Hindlimb muscle (tissue), 1 donor: Measurements from ENCODE around the gene FBXW4. TPM values are rescaled to one million over a fixed set of nuclear protein-coding genes. Genes with fewer than 3 reads are reported as not detected.

Experiments
- DNase-seq: peaks from one replicate; pipeline ENCODE4 v3.0.0-alpha.2; 2013
- polyA plus RNA-seq: library from polyadenylated mRNA; unstranded; fragments of 120-200 nt; gene quantifications from one replicate; pipeline ENCODE4 v1.2.1, GENCODE V29; 2013; ENCODE audit not compliant: insufficient read length

Gene FBXW4
- polyA plus RNA-seq, 1 donor = 47.8 TPM

- DNase-seq = no peak
These were observed 128.4 kb downstream of the FBXW4 start for GRCh38 chr10:101566333-101567164.

GRCh38 chr10:101565936-101566332 is 129.0 kb downstream of the FBXW4 start:
- DNase-seq = no peak

- DNase-seq = no peak
These were observed 129.5 kb downstream of the FBXW4 start for GRCh38 chr10:101565370-101565900.

- no peak for DNase-seq
These were observed 130.4 kb downstream of the FBXW4 start for GRCh38 chr10:101564490-101564991.

- DNase-seq = no peak
These were observed 131.4 kb downstream of the FBXW4 start for GRCh38 chr10:101563497-101564040.

- DNase-seq = no peak
These were observed 132.0 kb downstream of the FBXW4 start for GRCh38 chr10:101563007-101563406.

GRCh38 chr10:101562231-101562630 is 132.7 kb downstream of the FBXW4 start:
- no peak for DNase-seq

GRCh38 chr10:101561068-101561915 is 133.7 kb downstream of the FBXW4 start:
- DNase-seq = no peak

Other genes starting within 250 kb of the FBXW4 start
- gene POLL, start 106.9 kb downstream of the FBXW4 start, polyA plus RNA-seq = 28.9 TPM
- gene DPCD, start 106.8 kb downstream of the FBXW4 start, polyA plus RNA-seq = 11.8 TPM
- 0.36 TPM for gene FGF8, start 80.9 kb upstream of the FBXW4 start, polyA plus RNA-seq
- 56.9 TPM for gene NPM3, start 88.3 kb upstream of the FBXW4 start, polyA plus RNA-seq
- 115 TPM for gene OGA, start 123.3 kb upstream of the FBXW4 start, polyA plus RNA-seq
- 6.0 TPM for gene KCNIP2, start 148.6 kb upstream of the FBXW4 start, polyA plus RNA-seq